Ovary (tissue), 3 donors: Measurements from ENCODE around the gene FAM229A.

Experiments
- CTCF ChIP-seq, 3 donors: fragments of 450-650 bp in 2 of 3; fragments of 200-600 bp in 1 of 3; IDR thresholded peaks; one replicate each; pipeline versions ENCODE4 v1.5.1 to v1.8.0; 2016 to 2022; ENCODE audit warnings: antibody characterized with exemption in 3 of 3, mild to moderate bottlenecking in 1 of 3
- POLR2A ChIP-seq: fragments of 450-650 bp; IDR thresholded peaks from one replicate; pipeline ENCODE4 v1.6.1; 2017; ENCODE audit warnings: antibody characterized with exemption, mild to moderate bottlenecking, moderate library complexity
- donor health status: DM: no; HTN: no; CAD: no.

DNA sequence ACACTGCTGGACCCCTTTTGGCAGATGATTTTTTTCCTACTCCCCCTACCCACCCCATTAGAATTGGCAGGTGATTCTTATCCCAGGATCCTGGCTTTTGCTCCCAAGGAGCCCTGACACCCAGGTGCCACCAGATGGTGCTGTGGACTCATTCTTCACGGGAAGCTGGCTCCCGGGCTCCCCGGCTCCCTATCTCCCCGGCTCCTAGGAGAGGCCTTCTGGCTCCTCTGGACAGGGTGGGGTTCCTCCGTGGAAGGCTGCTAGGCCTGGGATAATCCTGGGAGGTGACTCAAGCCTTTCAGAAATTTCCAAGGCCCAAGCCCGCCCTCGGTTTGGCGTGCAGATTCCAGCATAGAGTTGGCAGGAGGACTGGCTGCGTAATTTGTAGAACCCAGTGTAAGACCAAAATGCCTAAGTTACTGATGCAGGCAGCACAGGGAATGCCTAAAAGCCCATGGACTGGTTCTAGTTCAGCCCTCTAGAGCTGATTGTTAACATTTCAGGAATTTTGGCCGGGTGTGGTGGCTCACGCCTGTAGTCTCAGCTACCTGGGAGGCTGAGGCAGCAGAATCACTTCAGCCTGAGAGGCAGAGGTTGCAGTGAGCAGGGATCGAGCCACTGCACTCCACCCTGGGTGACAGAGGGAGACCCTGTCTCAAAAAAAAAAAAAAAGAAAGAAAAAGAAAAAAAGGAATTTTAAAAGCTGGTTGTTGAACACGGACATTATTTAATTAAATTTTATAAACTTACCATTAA is 38.8 kb upstream of the FAM229A start:
- TF ChIP-seq CTCF (IDR thresholded peaks at IDR 0.05) (peak; percentile 86 to 87 (median 86)), POLR2A (no peak)
